Vagina (tissue), 2 donors: ENCODE data around the gene COL23A1. TPM values are rescaled to one million over a fixed set of nuclear protein-coding genes. Genes with fewer than 3 reads are reported as not detected.

Source experiments
- DNase-seq, 2 donors: peaks; one replicate each; pipeline ENCODE4 v3.0.0-alpha.2; 2017; ENCODE audit errors: extremely low spot score in 2 of 2
- H3K27ac ChIP-seq: fragments of 200-600 bp; sonication (generic); one replicate; pipeline ENCODE4 v1.5.1; 2019
- H3K27me3 ChIP-seq: fragments of 200-600 bp; sonication (generic); one replicate; pipeline ENCODE4 v1.5.1; 2019
- H3K36me3 ChIP-seq, 2 donors: fragments of 200-600 bp; sonication (generic); one replicate each; pipeline ENCODE4 v1.5.1; 2017 to 2019
- H3K4me1 ChIP-seq: fragments of 200-600 bp; sonication (generic); one replicate; pipeline ENCODE4 v1.5.1; 2019
- H3K4me3 ChIP-seq, 2 donors: fragments of 200-600 bp; sonication (generic); 1 replicate in 1 of 2; 2 replicates in 1 of 2; pipeline ENCODE4 v1.5.1; 2016 to 2019
- H3K9me3 ChIP-seq: fragments of 200-600 bp; sonication (generic); one replicate; pipeline ENCODE4 v1.5.1; 2019
- CTCF ChIP-seq, 3 experiments: fragments of 450-650 bp in 2 of 3; fragments of 200-600 bp in 1 of 3; sonication (generic) in 1 of 3; IDR thresholded peaks; one replicate each; pipeline ENCODE4 v1.5.1; 2017 to 2019; ENCODE audit warnings: antibody characterized with exemption in 3 of 3, mild to moderate bottlenecking in 2 of 3, moderate library complexity in 2 of 3
- POLR2A ChIP-seq, 2 donors: fragments of 450-650 bp; IDR thresholded peaks; one replicate each; pipeline ENCODE4 v1.6.1; 2017; ENCODE audit warnings: antibody characterized with exemption in 2 of 2, mild to moderate bottlenecking in 2 of 2, moderate library complexity in 2 of 2
- POLR2AphosphoS5 ChIP-seq, 2 donors: sonication (generic); formaldehyde crosslinking; IDR thresholded peaks; one replicate each; pipeline ENCODE4 v1.9.0; 2017; ENCODE audit warnings: antibody characterized with exemption in 2 of 2, mild to moderate bottlenecking in 2 of 2, low read depth in 1 of 2; ENCODE audit not compliant: insufficient read depth in 1 of 2
- intact Hi-C: fragments of 100-400 bp; cut with DNase I; formaldehyde crosslinking; loops from one replicate; pipeline ENCODE4 v1.15.1; 2023
- total RNA-seq: library from RNA; depleted of rRNA; stranded (reverse); fragments of >200 nt; gene quantifications from one replicate; pipeline ENCODE4 v1.2.3, GENCODE V29; 2016

Gene COL23A1
- total RNA-seq, 1 donor from 2014 or later: 3.7 TPM

GRCh38 chr5:178476972-178477754 is 113.0 kb downstream of the COL23A1 start:
- Histone ChIP-seq H3K4me1 (peaks cover 4% of the 10 kb centered on the region), H3K4me3 (no peak overlapping the region), H3K9me3 (no peaks in the 10 kb centered on the region), H3K36me3 (no peaks in the 10 kb centered on the region), H3K27ac (no peak overlapping the region), H3K27me3 (no peaks in the 10 kb centered on the region)
- TF ChIP-seq POLR2A (IDR thresholded peaks at IDR 0.05): no peak
- DNase-seq: no peak
- intact Hi-C loops: no loop called here

GRCh38 chr5:178476531-178476930 is 113.7 kb downstream of the COL23A1 start:
- H3K27me3 ChIP-seq: no peaks in the 10 kb centered on the region
- TF ChIP-seq CTCF (IDR thresholded peaks at IDR 0.05) (no peak), POLR2AphosphoS5 (IDR thresholded peaks at IDR 0.05; ENCODE audit: insufficient read depth in 1 of 2, low read depth in 1 of 2) (no peak), POLR2A (IDR thresholded peaks at IDR 0.05) (no peak)
- intact Hi-C loops: no loop called here
- H3K27ac ChIP-seq: no peak overlapping the region
- no peak for DNase-seq
- no peaks in the 10 kb centered on the region for H3K9me3 ChIP-seq
- H3K4me3 ChIP-seq: no peak overlapping the region
- peaks cover 4% of the 10 kb centered on the region for H3K4me1 ChIP-seq
- H3K36me3 ChIP-seq: no peaks in the 10 kb centered on the region

- no peak for DNase-seq
- H3K27ac ChIP-seq: no peak overlapping the region
- H3K36me3 ChIP-seq: no peaks in the 10 kb centered on the region
- intact Hi-C loops: no loop called here
- TF ChIP-seq POLR2AphosphoS5 (IDR thresholded peaks at IDR 0.05; ENCODE audit: insufficient read depth in 1 of 2, low read depth in 1 of 2) (no peak), POLR2A (IDR thresholded peaks at IDR 0.05) (no peak), CTCF (IDR thresholded peaks at IDR 0.05) (no peak)
- peaks cover 4% of the 10 kb centered on the region for H3K4me1 ChIP-seq
- H3K27me3 ChIP-seq: no peaks in the 10 kb centered on the region
- H3K4me3 ChIP-seq: no peak overlapping the region
- no peaks in the 10 kb centered on the region for H3K9me3 ChIP-seq
These were observed 114.8 kb downstream of the COL23A1 start for GRCh38 chr5:178475422-178475821.

- H3K4me3 ChIP-seq: no peak overlapping the region
- peaks cover 4% of the 10 kb centered on the region for H3K4me1 ChIP-seq
- H3K27ac ChIP-seq: no peak overlapping the region
- TF ChIP-seq POLR2A (IDR thresholded peaks at IDR 0.05) (no peak), POLR2AphosphoS5 (IDR thresholded peaks at IDR 0.05; ENCODE audit: insufficient read depth in 1 of 2, low read depth in 1 of 2) (no peak), CTCF (IDR thresholded peaks at IDR 0.05) (no peak)
- H3K36me3 ChIP-seq: no peaks in the 10 kb centered on the region
- no peak for DNase-seq
- no peaks in the 10 kb centered on the region for H3K9me3 ChIP-seq
- H3K27me3 ChIP-seq: no peaks in the 10 kb centered on the region
- intact Hi-C loops: no loop called here
These were observed 115.5 kb downstream of the COL23A1 start for GRCh38 chr5:178474562-178475184.

GRCh38 chr5:178473854-178474253 is 116.3 kb downstream of the COL23A1 start:
- intact Hi-C loops: no loop called here
- Histone ChIP-seq H3K36me3 (no peaks in the 10 kb centered on the region), H3K4me3 (no peak overlapping the region), H3K4me1 (peaks cover 4% of the 10 kb centered on the region), H3K9me3 (no peaks in the 10 kb centered on the region), H3K27me3 (no peaks in the 10 kb centered on the region), H3K27ac (no peak overlapping the region)
- no peak for TF ChIP-seq CTCF (IDR thresholded peaks at IDR 0.05)
- TF ChIP-seq POLR2AphosphoS5 (IDR thresholded peaks at IDR 0.05; ENCODE audit: insufficient read depth in 1 of 2, low read depth in 1 of 2): no peak
- TF ChIP-seq POLR2A (IDR thresholded peaks at IDR 0.05): no peak
- no peak for DNase-seq
